Measurements from ENCODE around the gene PRDX6. TPM values are rescaled to one million over a fixed set of nuclear protein-coding genes. Genes with fewer than 3 reads are reported as not detected.

PRDX6 gene
- total and polyA plus RNA-seq, 10 of the 15 experiments (the other 5 are each of a cell fraction or from before 2014, with no cell fraction given): 70.7 to 230 (median 138) TPM

DNA sequence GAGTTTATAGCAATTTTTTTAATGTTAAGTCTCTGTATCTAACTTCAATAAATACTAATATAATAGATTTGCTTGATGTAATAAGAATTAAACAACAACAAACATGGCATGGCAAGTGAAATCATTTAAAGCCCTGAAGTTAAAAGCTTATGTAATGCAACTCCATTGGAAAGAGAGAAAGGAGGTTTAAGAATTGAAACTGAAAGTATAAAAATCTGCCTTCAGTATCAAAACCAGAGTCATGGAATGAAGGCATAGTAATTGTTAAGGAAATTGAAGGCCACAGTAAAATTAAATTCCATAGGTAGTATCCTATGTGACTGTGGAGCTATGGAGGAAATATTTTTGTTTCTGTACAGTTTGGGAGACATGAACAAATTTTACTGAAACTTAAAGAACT is 55.1 kb downstream of the PRDX6 start:
- Histone ChIP-seq H3K9ac (ENCODE audit: control insufficient read depth, insufficient read depth, low read length) (no peak overlapping the region), H3K4me3 (no peak overlapping the region), H3K36me3 (ENCODE audit: control insufficient read depth in 2 of 2, insufficient read depth in 2 of 2, low read length in 1 of 2) (no peaks in the 10 kb centered on the region), H2AFZ (ENCODE audit: control insufficient read depth, low read depth, low read length) (no peak overlapping the region), H4K20me1 (ENCODE audit: control insufficient read depth, insufficient read depth) (no peaks in the 10 kb centered on the region), H3K27ac (ENCODE audit: control insufficient read depth, insufficient read depth) (no peak overlapping the region), H3K4me1 (ENCODE audit: control insufficient read depth, insufficient read depth, low read length) (no peaks in the 10 kb centered on the region), H3K27me3 (replicated peaks in 1 of 2; ENCODE audit: control insufficient read depth in 2 of 2, insufficient read depth in 2 of 2, low read length in 1 of 2) (no peaks in the 10 kb centered on the region), H3K4me2 (ENCODE audit: control insufficient read depth, insufficient read depth) (no peak overlapping the region), H3K9me3 (replicated peaks; ENCODE audit: control insufficient read depth, insufficient read depth, low read length) (no peaks in the 10 kb centered on the region), H3K79me2 (ENCODE audit: control insufficient read depth, insufficient read depth, low read length) (no peaks in the 10 kb centered on the region)
- FAIRE-seq: no peak
- intact Hi-C loops (cut with micrococcal nuclease; ENCODE audit: unreplicated experiment) (no loop called here), in situ Hi-C loops (cut with MboI) (no loop called here)
- POLR2A ChIA-PET: no interaction called here
- TF ChIP-seq CEBPB (IDR thresholded peaks at IDR 0.05; ENCODE audit: borderline replicate concordance in 1 of 2, low read depth in 2 of 2, low read length in 2 of 2): no peak
- no peak for TF ChIP-seq ZBTB40 (IDR thresholded peaks at IDR 0.05; ENCODE audit: borderline replicate concordance)
- TF ChIP-seq CHD1 (IDR thresholded peaks at IDR 0.05; ENCODE audit: low read depth, low read length): no peak
- TF ChIP-seq RUNX3 (IDR thresholded peaks at IDR 0.05; ENCODE audit: low read length): no peak
- TF ChIP-seq RFX5 (IDR thresholded peaks at IDR 0.05; ENCODE audit: low read depth, low read length): no peak
- TF ChIP-seq EZH2 (IDR thresholded peaks at IDR 0.05; ENCODE audit: borderline replicate concordance, control insufficient read depth, low read depth, low read length): no peak
- TF ChIP-seq IKZF2 (IDR thresholded peaks at IDR 0.05): no peak
- no peak for TF ChIP-seq SIX5 (IDR thresholded peaks at IDR 0.05; ENCODE audit: low read depth, low read length, severe bottlenecking)
- TF ChIP-seq NR2C2 (IDR thresholded peaks at IDR 0.05; ENCODE audit: borderline replicate concordance, control insufficient read depth, insufficient read length, low read depth): no peak
- TF ChIP-seq NR2C1 (IDR thresholded peaks at IDR 0.05): no peak
- no peak for TF ChIP-seq BACH1 (IDR thresholded peaks at IDR 0.05; ENCODE audit: borderline replicate concordance)
- TF ChIP-seq ZBED1 (IDR thresholded peaks at IDR 0.05; ENCODE audit: borderline replicate concordance): no peak
- TF ChIP-seq, protein P1, sequence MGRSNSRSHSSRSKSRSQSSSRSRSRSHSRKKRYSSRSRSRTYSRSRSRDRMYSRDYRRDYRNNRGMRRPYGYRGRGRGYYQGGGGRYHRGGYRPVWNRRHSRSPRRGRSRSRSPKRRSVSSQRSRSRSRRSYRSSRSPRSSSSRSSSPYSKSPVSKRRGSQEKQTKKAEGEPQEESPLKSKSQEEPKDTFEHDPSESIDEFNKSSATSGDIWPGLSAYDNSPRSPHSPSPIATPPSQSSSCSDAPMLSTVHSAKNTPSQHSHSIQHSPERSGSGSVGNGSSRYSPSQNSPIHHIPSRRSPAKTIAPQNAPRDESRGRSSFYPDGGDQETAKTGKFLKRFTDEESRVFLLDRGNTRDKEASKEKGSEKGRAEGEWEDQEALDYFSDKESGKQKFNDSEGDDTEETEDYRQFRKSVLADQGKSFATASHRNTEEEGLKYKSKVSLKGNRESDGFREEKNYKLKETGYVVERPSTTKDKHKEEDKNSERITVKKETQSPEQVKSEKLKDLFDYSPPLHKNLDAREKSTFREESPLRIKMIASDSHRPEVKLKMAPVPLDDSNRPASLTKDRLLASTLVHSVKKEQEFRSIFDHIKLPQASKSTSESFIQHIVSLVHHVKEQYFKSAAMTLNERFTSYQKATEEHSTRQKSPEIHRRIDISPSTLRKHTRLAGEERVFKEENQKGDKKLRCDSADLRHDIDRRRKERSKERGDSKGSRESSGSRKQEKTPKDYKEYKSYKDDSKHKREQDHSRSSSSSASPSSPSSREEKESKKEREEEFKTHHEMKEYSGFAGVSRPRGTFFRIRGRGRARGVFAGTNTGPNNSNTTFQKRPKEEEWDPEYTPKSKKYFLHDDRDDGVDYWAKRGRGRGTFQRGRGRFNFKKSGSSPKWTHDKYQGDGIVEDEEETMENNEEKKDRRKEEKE (IDR thresholded peaks at IDR 0.05): no peak
- TF ChIP-seq ZZZ3 (IDR thresholded peaks at IDR 0.05; ENCODE audit: control insufficient read depth, insufficient read length, low read depth): no peak
- TF ChIP-seq KDM1A (IDR thresholded peaks at IDR 0.05; ENCODE audit: borderline replicate concordance): no peak
- no peak for TF ChIP-seq SUPT20H (IDR thresholded peaks at IDR 0.05; ENCODE audit: borderline replicate concordance, control insufficient read depth, low read depth, low read length)
- TF ChIP-seq RCOR1 (conservative IDR thresholded peaks at IDR 0.05; ENCODE audit: low read depth, low read length): no peak
- no peak for TF ChIP-seq CBX5 (IDR thresholded peaks at IDR 0.05; ENCODE audit: low read depth)
- TF ChIP-seq TAF1 (IDR thresholded peaks at IDR 0.05; ENCODE audit: borderline replicate concordance, low read depth, low read length): no peak
- no peak for TF ChIP-seq SMAD1 (IDR thresholded peaks at IDR 0.05; ENCODE audit: low read depth, partially characterized antibody)
- CTCF ChIA-PET: interaction anchor here (0.8 kb wide), 1 partner anchor 12 kb away, joined by 3 read pairs; no protein-coding TSS in a partner anchor
- ATAC-seq: no peak
- no TSS peak for BruUV-seq (replicated peaks)
- SMC1A ChIA-PET (ENCODE audit: uncharacterized antibody, unreplicated experiment): interaction anchor here (0.7 to 1.6 kb wide), 3 partner anchors 11 to 25 kb away, joined by 3 to 4 read pairs (median 4); no protein-coding TSS in a partner anchor
- DNase-seq (ENCODE audit: low read depth, low spot score): no peak
- RAD21 ChIA-PET (ENCODE audit: unreplicated experiment): no interaction called here
